ENCODE data around the gene WDR7. TPM values are rescaled to one million over a fixed set of nuclear protein-coding genes. Genes with fewer than 3 reads are reported as not detected.

The WDR7 gene
- total and polyA plus RNA-seq, 2 of the 4 experiments (the other 2 are of a cell fraction) = 3.7 to 23.3 TPM

DNA sequence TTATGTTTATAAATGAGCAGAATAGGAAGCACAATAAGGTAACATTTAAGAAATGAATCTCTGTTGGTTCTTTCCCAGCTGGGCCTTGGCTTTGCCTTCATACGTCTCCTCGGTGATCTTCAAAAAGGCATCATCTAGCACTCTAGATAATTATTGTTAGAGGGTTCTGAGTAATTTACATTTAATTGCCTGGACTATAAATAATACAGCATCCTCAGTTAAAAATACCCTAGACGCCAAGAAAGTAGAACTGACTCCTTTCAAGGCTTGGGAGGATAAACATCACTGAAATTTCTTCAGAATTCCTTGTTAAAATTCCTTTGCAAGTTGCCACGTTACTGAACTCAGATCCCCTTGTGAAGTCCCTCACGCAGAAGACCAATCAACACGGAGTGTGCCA lies 296.1 kb downstream of the WDR7 start:
- Histone ChIP-seq H2AK5ac (ENCODE audit: low read depth, low read length) (no peak overlapping the region), H3K9ac (ENCODE audit: low read depth, low read length) (no peak overlapping the region), H3K4ac (ENCODE audit: low read depth, low read length) (no peak overlapping the region), H3K4me2 (ENCODE audit: low read depth, low read length) (no peak overlapping the region), H2AK9ac (replicated peaks; ENCODE audit: low read depth, low read length, poor library complexity) (no peak overlapping the region), H3K9me1 (ENCODE audit: insufficient read depth, low read length) (peaks cover 8% of the 10 kb centered on the region), H2BK20ac (ENCODE audit: low read depth, low read length) (no peak overlapping the region), H3K79me1 (ENCODE audit: low read depth in 1 of 2, low read length in 2 of 2) (peaks cover 0 to 3% of the 10 kb centered on the region in 2 experiments; a peak in 1 of 4 replicates), H3K18ac (ENCODE audit: low read depth, low read length) (no peak overlapping the region), H3K27me3 (ENCODE audit: control insufficient read depth, insufficient read depth, low read length) (no peaks in the 10 kb centered on the region), H4K8ac (ENCODE audit: low read depth in 2 of 2, low read length in 2 of 2) (no peak overlapping the region), H3K9me3 (ENCODE audit: control insufficient read depth, insufficient read depth, low read length) (no peaks in the 10 kb centered on the region), H3K56ac (ENCODE audit: extremely low read depth, insufficient read depth, low read length) (no peak overlapping the region), H3K23ac (ENCODE audit: low read depth, low read length) (no peak overlapping the region), H2BK5ac (ENCODE audit: low read depth, low read length, poor library complexity, severe bottlenecking) (no peak overlapping the region), H4K20me1 (ENCODE audit: insufficient read depth, low read length) (no peaks in the 10 kb centered on the region), H2BK120ac (ENCODE audit: low read depth, low read length) (no peak overlapping the region), H2BK15ac (ENCODE audit: low read depth, low read length) (no peak overlapping the region), H3K36me3 (ENCODE audit: control insufficient read depth, insufficient read depth, low read length) (no peaks in the 10 kb centered on the region), H2AFZ (replicated peaks; ENCODE audit: low read length, poor library complexity) (no peak overlapping the region), H4K91ac (ENCODE audit: insufficient read depth, low read depth, low read length) (no peak overlapping the region), H3K4me3 (ENCODE audit: insufficient read depth, low read depth, low read length) (no peak overlapping the region), H3K27ac (ENCODE audit: insufficient read depth, low read length) (no peak overlapping the region), H3K4me1 (ENCODE audit: control insufficient read depth, insufficient read depth, low read length) (peaks cover 5% of the 10 kb centered on the region), H4K5ac (ENCODE audit: low read depth, low read length) (no peak overlapping the region), H3K14ac (replicated peaks; ENCODE audit: low read depth, low read length) (no peak overlapping the region)
- CTCF ChIA-PET = interaction anchor here (0.7 to 2.3 kb wide), 2 partner anchors 78 to 491 kb away, joined by 3 to 7 read pairs; no protein-coding TSS in a partner anchor
- BruUV-seq (replicated peaks) = no TSS peak
- in situ Hi-C loops (cut with MboI; ENCODE audit: low sequenced_read_pairs) = no loop called here
- DNase-seq (no peak), ATAC-seq (ENCODE audit: low read depth) (no peak)
- POLR2A ChIA-PET (ENCODE audit: unreplicated experiment) = no interaction called here
- WGBS, 2 experiments (ENCODE audit: extremely low coverage in 2 of 2, insufficient read length in 1 of 2) = 81% methylated on average over 3 of the region's 6 CpGs; no CpG with 5 or more reads in 1 of the 2 experiments
- TF ChIP-seq RAD21 (IDR thresholded peaks at IDR 0.05; ENCODE audit: low read length) = no peak
- no peak for TF ChIP-seq MXI1 (IDR thresholded peaks at IDR 0.05; ENCODE audit: borderline replicate concordance, low read depth, low read length)
- no peak for TF ChIP-seq FOS (IDR thresholded peaks at IDR 0.05; ENCODE audit: low read depth, low read length)
- TF ChIP-seq MAZ (IDR thresholded peaks at IDR 0.05; ENCODE audit: borderline replicate concordance, low read depth, low read length) = no peak
- dilution Hi-C loops (cut with HindIII; ENCODE audit: low sequenced_read_pairs, unreplicated experiment) = no loop called here
- intact Hi-C loops (cut with micrococcal nuclease) = no loop called here
